ENCODE results near the gene CALY. TPM values are rescaled to one million over a fixed set of nuclear protein-coding genes. Genes with fewer than 3 reads are reported as not detected.

The CALY gene
- total RNA-seq, 2 experiments from 2014 or later: not detected

- Mint-ChIP-seq H3K27ac (no peak overlapping the region), H3K27me3 (ENCODE audit: low read depth) (no peaks in the 10 kb centered on the region), H3K4me3 (no peak overlapping the region), H3K36me3 (ENCODE audit: low read depth) (peaks cover 17% of the 10 kb centered on the region), H3K4me1 (ENCODE audit: low read depth) (peaks cover 19% of the 10 kb centered on the region), H3K9me3 (ENCODE audit: insufficient read depth) (no peaks in the 10 kb centered on the region)
- ChIA-PET CTCF (interaction anchor here (0.7 kb wide), 1 partner anchor 19 kb away, joined by 3 read pairs; no protein-coding TSS in a partner anchor), POLR2A (no interaction called here)
- ATAC-seq (no peak), DNase-seq (no peak)
Measured at GRCh38 chr10:133310789-133311188, 25.9 kb downstream of the CALY start.

GRCh38 chr10:133310399-133310755 is 26.3 kb downstream of the CALY start:
- ChIA-PET POLR2A (no interaction called here), CTCF (no interaction called here)
- DNase-seq (no peak), ATAC-seq (no peak)
- no peak overlapping the region for H3K27ac Mint-ChIP-seq
- no peak overlapping the region for H3K4me3 Mint-ChIP-seq
- no peaks in the 10 kb centered on the region for H3K27me3 Mint-ChIP-seq (ENCODE audit: low read depth)
- no peaks in the 10 kb centered on the region for H3K9me3 Mint-ChIP-seq (ENCODE audit: insufficient read depth)
- H3K4me1 Mint-ChIP-seq (ENCODE audit: low read depth): peaks cover 19% of the 10 kb centered on the region
- H3K36me3 Mint-ChIP-seq (ENCODE audit: low read depth): peaks cover 17% of the 10 kb centered on the region

DNA sequence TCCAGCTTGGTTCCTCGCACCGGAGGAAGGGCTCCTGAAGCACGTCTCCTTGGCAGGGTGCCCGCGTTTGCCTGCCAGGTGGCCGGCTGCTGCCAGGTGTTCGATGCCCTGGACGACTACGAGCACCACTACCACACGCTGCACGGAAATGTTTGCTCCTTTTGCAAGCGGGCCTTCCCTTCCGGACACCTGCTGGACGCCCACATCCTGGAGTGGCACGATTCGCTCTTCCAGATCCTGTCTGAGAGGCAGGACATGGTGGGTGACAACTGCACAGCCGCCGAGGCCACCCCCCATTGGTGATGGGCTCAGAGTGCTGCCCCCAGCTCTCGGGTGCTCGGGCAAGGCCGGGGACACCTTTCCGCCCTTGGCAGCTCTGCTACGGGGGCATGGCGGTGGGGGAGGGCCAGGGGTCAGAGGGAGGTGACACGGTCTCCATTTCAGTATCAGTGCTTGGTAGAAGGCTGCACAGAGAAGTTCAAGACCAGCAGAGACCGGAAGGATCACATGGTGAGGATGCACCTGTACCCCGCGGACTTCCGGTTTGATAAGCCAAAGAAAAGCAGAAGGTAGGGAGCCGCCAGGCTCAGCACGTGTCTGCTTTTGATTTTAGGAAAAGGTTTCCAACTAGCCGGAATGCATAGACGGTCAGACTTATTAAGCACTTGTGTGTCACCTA is 26.8 kb downstream of the CALY start:
- H3K36me3 Mint-ChIP-seq (ENCODE audit: low read depth): peaks cover 17% of the 10 kb centered on the region
- H3K4me3 Mint-ChIP-seq: peak overlapping the region; percentile 71
- H3K4me1 Mint-ChIP-seq (ENCODE audit: low read depth): peaks cover 19% of the 10 kb centered on the region

GRCh38 chr10:133309100-133309719 is 27.5 kb downstream of the CALY start:
- POLR2A ChIA-PET: no interaction called here
- H3K4me1 Mint-ChIP-seq (ENCODE audit: low read depth): peaks cover 19% of the 10 kb centered on the region
- peak; percentile 79 for ATAC-seq

More for the DNA sequence above, 26.8 kb downstream of the CALY start:
- POLR2A ChIA-PET: no interaction called here
- Mint-ChIP-seq H3K9me3 (ENCODE audit: insufficient read depth) (no peaks in the 10 kb centered on the region), H3K27ac (peak overlapping the region; percentile 10), H3K27me3 (ENCODE audit: low read depth) (no peaks in the 10 kb centered on the region)
- no peak for DNase-seq
- no peak for ATAC-seq
- CTCF ChIA-PET: no interaction called here

DNA sequence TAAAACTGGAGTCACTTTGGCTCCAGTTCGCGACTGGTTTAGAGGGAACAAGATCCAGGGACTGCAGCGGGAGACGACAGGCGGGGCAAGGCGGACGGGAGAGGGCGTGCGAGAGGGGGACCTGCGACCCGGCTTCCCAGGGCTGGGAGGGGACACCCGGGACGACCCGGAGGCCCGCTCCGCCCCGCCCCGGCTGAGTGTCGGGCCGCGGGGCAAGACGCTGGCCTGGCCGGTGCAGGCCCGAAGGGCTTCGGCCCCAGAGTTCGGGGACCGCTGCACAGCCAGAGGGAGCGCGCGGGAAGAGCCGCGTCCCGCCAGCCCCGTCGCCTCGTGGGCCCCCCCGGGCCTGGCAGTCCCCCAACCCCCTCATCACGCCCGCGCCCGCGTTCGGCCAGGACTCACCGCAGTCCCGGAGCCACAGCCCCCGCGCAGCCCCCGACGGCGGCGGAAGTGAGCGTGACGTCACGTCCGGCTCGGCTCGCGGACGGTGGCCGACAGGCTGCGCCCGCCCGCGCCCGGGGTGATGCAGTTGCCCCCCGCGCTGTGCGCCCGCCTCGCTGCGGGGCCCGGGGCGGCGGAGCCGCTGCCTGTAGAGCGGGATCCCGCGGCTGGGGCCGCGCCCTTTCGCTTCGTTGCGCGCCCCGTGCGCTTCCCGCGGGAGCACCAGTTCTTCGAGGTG is 28.1 kb downstream of the CALY start, which contains the start of the genes TUBGCP2 and ZNF511:
Gene TUBGCP2, minus strand, starts transcription at position 452 of the 679 bp plus-strand sequence. CDS start 5,931 bp downstream, outside the sequence.
Gene ZNF511, plus strand, starts transcription at position 494 of the 679 bp plus-strand sequence. Its CDS starts 30 bp downstream, at position 524.
- peak within 1 kb of the TSS; percentile 99 for H3K27ac Mint-ChIP-seq
- H3K36me3 Mint-ChIP-seq (ENCODE audit: low read depth): peaks cover 17% of the 10 kb centered on the region
- POLR2A ChIA-PET: interaction anchor here (0.6 to 1.7 kb wide), 2 partner anchors 33 to 457 kb away, joined by 3 to 13 read pairs; partner anchors contain the start of gene ADAM8
- peaks cover 19% of the 10 kb centered on the region for H3K4me1 Mint-ChIP-seq (ENCODE audit: low read depth)
- CTCF ChIA-PET: interaction anchor here (0.7 to 3.7 kb wide), 13 partner anchors 9 to 184 kb away, joined by 3 to 23 read pairs (median 4); no protein-coding TSS in a partner anchor
- H3K27me3 Mint-ChIP-seq (ENCODE audit: low read depth): no peaks in the 10 kb centered on the region
- DNase-seq (peak; percentile 89), ATAC-seq (peak; percentile 73)
- no peaks in the 10 kb centered on the region for H3K9me3 Mint-ChIP-seq (ENCODE audit: insufficient read depth)
- H3K4me3 Mint-ChIP-seq: peak within 1 kb of the TSS; percentile 95

More at GRCh38 chr10:133309100-133309719, 27.5 kb downstream of the CALY start:
- peak overlapping the region; percentile 83 for H3K27ac Mint-ChIP-seq
- peaks cover 17% of the 10 kb centered on the region for H3K36me3 Mint-ChIP-seq (ENCODE audit: low read depth)
- peak; percentile 94 for DNase-seq
- CTCF ChIA-PET: no interaction called here
- H3K9me3 Mint-ChIP-seq (ENCODE audit: insufficient read depth): no peaks in the 10 kb centered on the region
- no peaks in the 10 kb centered on the region for H3K27me3 Mint-ChIP-seq (ENCODE audit: low read depth)
- peak overlapping the region; percentile 71 for H3K4me3 Mint-ChIP-seq

- peak overlapping the region; percentile 95 for H3K4me3 Mint-ChIP-seq
- POLR2A ChIA-PET: interaction anchor here (0.6 to 1.7 kb wide), 4 partner anchors 14 to 456 kb away, joined by 3 to 13 read pairs (median 3); partner anchors contain the start of gene ADAM8
- CTCF ChIA-PET: interaction anchor here (0.7 to 3.7 kb wide), 17 partner anchors 8 to 185 kb away, joined by 3 to 23 read pairs (median 4); no protein-coding TSS in a partner anchor
- no peaks in the 10 kb centered on the region for H3K27me3 Mint-ChIP-seq (ENCODE audit: low read depth)
- H3K4me1 Mint-ChIP-seq (ENCODE audit: low read depth): peaks cover 19% of the 10 kb centered on the region
- ATAC-seq (peak; percentile 64), DNase-seq (peak; percentile 95)
- H3K9me3 Mint-ChIP-seq (ENCODE audit: insufficient read depth): no peaks in the 10 kb centered on the region
- peak overlapping the region; percentile 99 for H3K27ac Mint-ChIP-seq
- peaks cover 17% of the 10 kb centered on the region for H3K36me3 Mint-ChIP-seq (ENCODE audit: low read depth)
Measured at GRCh38 chr10:133307776-133308420, 28.8 kb downstream of the CALY start.

- CTCF ChIA-PET: interaction anchor here (0.8 to 3.7 kb wide), 9 partner anchors 7 to 80 kb away, joined by 3 to 23 read pairs (median 5); no protein-coding TSS in a partner anchor
Measured at GRCh38 chr10:133306941-133307379, 29.7 kb downstream of the CALY start.

DNA sequence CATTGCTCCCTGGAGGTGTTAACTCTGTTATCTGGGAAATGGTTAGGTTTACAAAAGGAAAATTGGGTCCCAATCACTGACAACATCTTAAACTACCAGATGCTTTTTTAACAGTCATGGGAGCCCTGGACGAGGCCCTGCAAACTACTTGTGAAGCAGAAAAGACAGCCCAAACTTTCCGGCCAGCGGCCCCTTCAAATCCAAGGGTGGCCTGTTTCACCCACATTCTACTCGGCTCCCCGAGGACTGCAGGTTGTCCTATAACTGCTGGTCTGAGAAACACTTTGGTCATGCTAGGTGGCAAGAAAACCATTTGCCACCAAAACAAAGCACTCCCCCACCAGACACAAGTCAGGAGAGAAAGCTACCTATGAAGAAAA is 30.6 kb downstream of the CALY start:
- Mint-ChIP-seq H3K4me1 (ENCODE audit: low read depth) (peaks cover 19% of the 10 kb centered on the region), H3K27me3 (ENCODE audit: low read depth) (no peaks in the 10 kb centered on the region), H3K9me3 (ENCODE audit: insufficient read depth) (no peaks in the 10 kb centered on the region), H3K27ac (no peak overlapping the region), H3K4me3 (no peak overlapping the region), H3K36me3 (ENCODE audit: low read depth) (peaks cover 16% of the 10 kb centered on the region)
- ATAC-seq (no peak), DNase-seq (no peak)
- ChIA-PET POLR2A (no interaction called here), CTCF (interaction anchor here (1.4 to 3.7 kb wide), 4 partner anchors 10 to 31 kb away, joined by 3 to 23 read pairs (median 10); no protein-coding TSS in a partner anchor)

More at GRCh38 chr10:133306941-133307379, 29.7 kb downstream of the CALY start:
- peak overlapping the region; percentile 95 for H3K4me3 Mint-ChIP-seq
- H3K9me3 Mint-ChIP-seq (ENCODE audit: insufficient read depth): no peaks in the 10 kb centered on the region
- H3K36me3 Mint-ChIP-seq (ENCODE audit: low read depth): peaks cover 19% of the 10 kb centered on the region
- H3K4me1 Mint-ChIP-seq (ENCODE audit: low read depth): peaks cover 19% of the 10 kb centered on the region
- H3K27me3 Mint-ChIP-seq (ENCODE audit: low read depth): no peaks in the 10 kb centered on the region
- POLR2A ChIA-PET: interaction anchor here (1.6 to 1.7 kb wide), 2 partner anchors 13 to 31 kb away, joined by 3 to 13 read pairs; partner anchors contain the start of gene ADAM8
- DNase-seq (no peak), ATAC-seq (no peak)
- peak overlapping the region; percentile 67 for H3K27ac Mint-ChIP-seq

GRCh38 chr10:133303206-133303605 is 33.5 kb downstream of the CALY start:
- Mint-ChIP-seq H3K9me3 (ENCODE audit: insufficient read depth) (no peaks in the 10 kb centered on the region), H3K27ac (no peak overlapping the region), H3K4me1 (ENCODE audit: low read depth) (peaks cover 14% of the 10 kb centered on the region), H3K27me3 (ENCODE audit: low read depth) (no peaks in the 10 kb centered on the region), H3K36me3 (ENCODE audit: low read depth) (peaks cover 36% of the 10 kb centered on the region), H3K4me3 (no peak overlapping the region)
- ATAC-seq: no peak
- ChIA-PET POLR2A (interaction anchor here (0.7 kb wide), 1 partner anchor 34 kb away, joined by 3 read pairs; no protein-coding TSS in a partner anchor), CTCF (interaction anchor here (1.0 to 1.8 kb wide), 3 partner anchors 25 to 28 kb away, joined by 3 to 5 read pairs (median 4); no protein-coding TSS in a partner anchor)
- DNase-seq: no peak

- Mint-ChIP-seq H3K36me3 (ENCODE audit: low read depth) (peaks cover 44% of the 10 kb centered on the region), H3K27me3 (ENCODE audit: low read depth) (no peaks in the 10 kb centered on the region), H3K4me1 (ENCODE audit: low read depth) (peaks cover 7% of the 10 kb centered on the region), H3K4me3 (no peak overlapping the region), H3K9me3 (ENCODE audit: insufficient read depth) (no peaks in the 10 kb centered on the region), H3K27ac (no peak overlapping the region)
- POLR2A ChIA-PET: no interaction called here
- DNase-seq: no peak
- ATAC-seq: no peak
- CTCF ChIA-PET: no interaction called here
Measured at GRCh38 chr10:133302230-133302629, 34.5 kb downstream of the CALY start.

DNA sequence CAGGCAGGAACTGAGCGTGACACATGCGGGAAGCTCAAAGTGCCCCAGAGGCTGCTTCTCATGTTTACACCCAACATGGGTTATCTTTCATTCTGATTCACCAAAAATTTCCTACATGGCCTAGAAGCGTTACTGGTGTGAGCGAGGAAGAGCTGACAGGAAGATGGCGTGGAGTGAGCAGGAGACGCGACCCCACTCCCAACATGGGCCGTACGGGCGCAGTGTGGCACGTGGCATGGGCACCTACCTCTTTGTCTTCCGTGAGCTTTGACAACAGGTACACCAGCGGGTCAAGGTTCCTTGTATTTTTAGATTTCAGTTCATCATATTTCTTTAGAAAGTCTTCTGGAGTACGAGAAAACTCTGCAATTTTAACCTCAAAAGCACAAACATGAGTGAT is 37.0 kb downstream of the CALY start:
- POLR2A ChIA-PET: no interaction called here

More for the DNA sequence above, 37.0 kb downstream of the CALY start:
- Mint-ChIP-seq H3K4me3 (no peak overlapping the region), H3K9me3 (ENCODE audit: insufficient read depth) (no peaks in the 10 kb centered on the region), H3K27ac (no peak overlapping the region), H3K27me3 (ENCODE audit: low read depth) (no peaks in the 10 kb centered on the region), H3K4me1 (ENCODE audit: low read depth) (no peaks in the 10 kb centered on the region), H3K36me3 (ENCODE audit: low read depth) (peaks cover 52% of the 10 kb centered on the region)
- no peak for DNase-seq
- ATAC-seq: no peak
- CTCF ChIA-PET: interaction anchor here (0.7 to 1.1 kb wide), 2 partner anchors 8 to 30 kb away, joined by 3 to 4 read pairs; no protein-coding TSS in a partner anchor
